ENCODE measurements around the gene METRN.

The METRN gene

DNA sequence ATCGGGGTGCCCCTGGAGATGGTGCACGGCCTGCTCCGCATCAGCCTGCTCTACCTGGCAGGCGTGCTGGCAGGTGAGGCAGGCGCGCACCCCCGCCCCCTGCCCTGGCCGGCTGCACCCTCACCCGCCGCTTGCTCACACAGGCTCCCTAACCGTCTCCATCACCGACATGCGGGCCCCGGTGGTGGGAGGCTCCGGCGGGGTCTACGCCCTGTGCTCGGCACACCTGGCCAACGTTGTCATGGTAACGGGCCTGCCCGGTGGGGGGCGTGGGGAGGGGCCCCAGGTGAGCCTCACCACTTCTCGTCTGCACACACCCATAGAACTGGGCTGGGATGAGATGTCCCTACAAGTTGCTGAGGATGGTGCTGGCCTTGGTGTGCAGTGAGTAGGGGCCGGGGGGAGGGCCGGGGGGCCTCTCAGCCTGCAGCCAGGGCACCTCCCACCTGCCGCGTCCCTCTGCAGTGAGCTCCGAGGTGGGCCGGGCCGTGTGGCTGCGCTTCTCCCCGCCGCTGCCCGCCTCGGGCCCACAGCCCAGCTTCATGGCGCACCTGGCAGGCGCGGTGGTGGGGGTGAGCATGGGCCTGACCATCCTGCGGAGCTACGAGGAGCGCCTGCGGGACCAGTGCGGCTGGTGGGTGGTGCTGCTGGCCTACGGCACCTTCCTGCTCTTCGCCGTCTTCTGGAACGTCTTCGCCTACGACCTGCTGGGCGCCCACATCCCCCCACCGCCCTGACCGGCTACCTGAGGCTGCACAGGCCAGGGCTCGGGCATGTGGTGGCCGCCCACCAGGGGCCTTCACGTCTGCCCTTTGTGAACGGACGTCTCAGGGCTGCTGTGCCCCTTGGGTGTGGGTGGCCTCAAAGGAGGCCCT, 37.4 kb upstream of the METRN start:
- no peak for DNase-seq (ENCODE audit: low read depth in 2 of 2)

DNA sequence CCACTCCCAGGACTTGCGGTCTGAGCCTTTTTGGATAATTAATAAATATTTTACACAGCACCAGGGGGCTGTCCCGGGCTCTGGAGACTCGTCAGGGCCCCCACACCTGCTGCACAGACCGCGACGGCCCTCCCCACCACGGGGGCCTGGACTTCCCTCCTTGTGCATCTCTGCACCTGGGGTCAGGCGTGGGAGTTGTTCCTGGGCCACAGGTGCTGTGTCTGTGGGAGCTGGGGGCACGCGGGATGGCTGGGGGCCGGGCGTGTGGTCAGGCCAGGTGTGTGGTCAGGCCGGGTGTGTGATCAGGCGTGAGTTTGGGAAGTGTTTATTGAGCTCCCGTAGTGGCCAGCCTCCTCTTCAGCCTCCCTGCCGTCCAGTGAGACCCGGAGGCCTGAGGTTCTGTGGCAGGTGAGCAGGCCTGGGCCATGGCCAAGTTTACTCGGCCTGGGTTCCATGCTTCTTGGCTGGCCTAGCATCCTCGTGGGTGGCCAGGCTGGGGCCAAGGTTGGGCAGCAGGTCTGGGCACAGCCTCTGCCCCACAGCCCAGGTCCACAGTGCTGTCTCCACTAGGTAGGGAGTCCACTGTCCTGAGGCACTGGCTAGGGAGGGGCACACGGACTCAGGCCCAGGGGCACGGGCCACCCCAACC, 36.6 kb upstream of the METRN start:
- no peak for DNase-seq (ENCODE audit: low read depth in 2 of 2)

DNA sequence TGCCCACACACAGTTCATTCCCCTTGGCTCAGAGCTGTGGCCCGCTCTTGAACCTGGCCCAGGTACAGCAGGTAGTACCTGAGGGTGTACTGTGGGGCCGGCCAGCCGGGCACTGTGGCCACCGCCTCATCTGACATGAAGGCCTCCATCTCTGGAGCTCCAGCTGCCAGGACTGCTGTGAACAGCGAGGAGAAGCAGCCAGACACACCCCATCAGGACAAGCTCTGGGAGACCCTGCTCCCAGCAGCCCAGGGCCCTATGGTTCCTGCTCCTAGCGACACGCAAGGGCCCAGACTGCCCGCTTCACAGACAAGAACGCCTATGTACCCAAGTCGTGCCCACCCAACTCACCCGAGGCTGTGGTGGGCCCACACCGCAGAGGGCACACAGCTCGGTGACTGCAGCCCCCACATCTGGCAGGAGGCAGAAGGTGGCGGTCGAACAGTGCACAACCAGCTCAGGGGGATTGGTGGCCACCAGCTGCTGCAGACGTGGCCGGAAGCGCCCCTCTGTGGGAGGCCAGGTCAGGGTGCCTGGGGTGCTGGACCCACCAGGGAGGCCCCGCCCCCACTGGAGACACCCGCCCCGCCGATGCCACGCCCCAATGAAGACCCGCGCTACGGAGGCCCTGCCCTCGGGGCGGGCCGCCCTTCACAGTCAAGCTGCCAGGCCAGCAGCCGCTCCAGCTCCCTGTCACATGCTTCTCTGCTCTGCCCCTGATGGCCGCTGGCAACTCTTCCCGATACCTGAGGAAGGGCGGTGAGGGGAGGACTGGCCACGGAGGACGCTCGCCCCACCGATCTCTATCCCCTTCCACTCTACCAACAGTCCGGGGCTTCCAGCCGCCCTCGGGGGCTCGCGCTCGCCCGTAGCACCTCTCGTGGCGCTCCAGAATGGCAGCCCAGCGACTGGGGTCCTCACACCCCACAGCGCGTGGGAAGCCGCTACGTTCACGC, 35.8 kb upstream of the METRN start:
- no peak for DNase-seq (ENCODE audit: low read depth in 2 of 2)

DNA sequence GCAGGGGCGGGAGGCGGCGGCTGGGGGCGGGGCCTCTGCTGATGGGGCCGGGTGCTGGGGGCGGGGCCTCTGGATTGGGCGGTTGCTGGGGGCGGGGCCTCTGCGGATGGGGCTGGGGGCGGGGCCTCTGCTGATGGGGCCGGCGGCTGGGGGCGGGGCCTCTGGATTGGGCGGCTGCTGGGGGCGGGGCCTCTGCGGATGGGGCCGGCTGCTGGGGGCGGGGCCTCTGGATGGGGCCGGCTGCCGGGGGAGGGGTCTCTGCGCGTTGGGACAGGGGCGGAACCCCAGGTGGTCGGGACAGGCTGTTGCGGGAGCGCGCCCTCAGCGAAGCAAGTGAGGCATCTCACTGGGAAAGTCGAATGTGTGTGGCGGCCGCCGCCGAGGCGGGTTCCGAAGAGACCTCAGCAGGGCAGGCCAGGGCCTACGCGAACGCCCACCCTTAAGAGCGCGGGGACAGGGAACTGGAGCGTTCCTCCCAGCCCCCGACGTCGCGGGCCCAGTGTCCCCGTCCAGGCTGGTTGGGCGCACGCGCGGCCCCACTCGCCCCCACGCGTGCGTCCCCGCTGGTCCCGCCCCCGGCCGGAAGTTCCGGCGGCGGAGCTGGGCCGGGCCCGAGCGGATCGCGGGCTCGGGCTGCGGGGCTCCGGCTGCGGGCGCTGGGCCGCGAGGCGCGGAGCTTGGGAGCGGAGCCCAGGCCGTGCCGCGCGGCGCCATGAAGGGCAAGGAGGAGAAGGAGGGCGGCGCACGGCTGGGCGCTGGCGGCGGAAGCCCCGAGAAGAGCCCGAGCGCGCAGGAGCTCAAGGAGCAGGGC, 34.9 kb upstream of the METRN start, which contains the start of gene STUB1:
Gene STUB1, plus strand, starts transcription at position 597 of the 811 bp plus-strand sequence. Its CDS starts 116 bp downstream, at position 713.
- peak; percentile 82 to 90 for DNase-seq (ENCODE audit: low read depth in 2 of 2)

DNA sequence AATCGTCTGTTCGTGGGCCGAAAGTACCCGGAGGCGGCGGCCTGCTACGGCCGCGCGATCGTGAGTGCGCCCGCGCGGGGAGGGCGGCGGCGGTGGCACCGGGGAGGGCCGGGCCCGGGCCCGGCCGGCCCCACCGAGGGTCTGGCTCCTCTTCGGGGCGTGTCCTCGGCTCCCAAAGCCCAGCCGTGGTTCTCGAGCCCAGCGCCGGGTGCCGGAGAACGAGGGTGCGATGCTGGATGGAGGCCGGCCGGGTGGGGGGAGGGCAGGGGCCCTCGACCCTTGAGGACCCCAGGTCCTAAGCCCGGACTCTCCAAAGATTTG, 34.3 kb upstream of the METRN start:
- no peak for DNase-seq (ENCODE audit: low read depth in 2 of 2)

DNA sequence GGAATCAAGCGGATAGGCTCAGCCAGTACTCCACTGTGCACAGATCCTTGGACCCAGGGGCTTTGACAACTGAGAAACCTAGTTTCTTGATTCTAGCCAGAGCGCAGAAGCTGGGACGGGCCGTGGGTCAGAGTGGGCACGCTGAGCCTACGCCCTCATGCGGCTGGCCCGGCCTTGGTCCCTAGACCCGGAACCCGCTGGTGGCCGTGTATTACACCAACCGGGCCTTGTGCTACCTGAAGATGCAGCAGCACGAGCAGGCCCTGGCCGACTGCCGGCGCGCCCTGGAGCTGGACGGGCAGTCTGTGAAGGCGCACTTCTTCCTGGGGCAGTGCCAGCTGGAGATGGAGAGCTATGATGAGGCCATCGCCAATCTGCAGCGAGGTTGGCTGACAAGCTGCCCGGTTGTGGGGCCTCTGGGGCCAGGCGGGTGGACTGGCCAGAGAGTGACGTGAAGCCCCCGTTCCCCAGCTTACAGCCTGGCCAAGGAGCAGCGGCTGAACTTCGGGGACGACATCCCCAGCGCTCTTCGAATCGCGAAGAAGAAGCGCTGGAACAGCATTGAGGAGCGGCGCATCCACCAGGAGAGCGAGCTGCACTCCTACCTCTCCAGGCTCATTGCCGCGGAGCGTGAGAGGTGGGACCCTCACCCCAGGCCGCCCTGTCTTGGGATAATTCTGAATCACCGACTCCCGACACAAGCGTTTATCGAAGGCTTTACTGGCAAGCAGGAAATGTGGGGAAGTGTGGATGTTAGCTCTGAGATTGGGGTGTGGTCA, 33.8 kb upstream of the METRN start:
- DNase-seq (ENCODE audit: low read depth in 2 of 2), result no peak

DNA sequence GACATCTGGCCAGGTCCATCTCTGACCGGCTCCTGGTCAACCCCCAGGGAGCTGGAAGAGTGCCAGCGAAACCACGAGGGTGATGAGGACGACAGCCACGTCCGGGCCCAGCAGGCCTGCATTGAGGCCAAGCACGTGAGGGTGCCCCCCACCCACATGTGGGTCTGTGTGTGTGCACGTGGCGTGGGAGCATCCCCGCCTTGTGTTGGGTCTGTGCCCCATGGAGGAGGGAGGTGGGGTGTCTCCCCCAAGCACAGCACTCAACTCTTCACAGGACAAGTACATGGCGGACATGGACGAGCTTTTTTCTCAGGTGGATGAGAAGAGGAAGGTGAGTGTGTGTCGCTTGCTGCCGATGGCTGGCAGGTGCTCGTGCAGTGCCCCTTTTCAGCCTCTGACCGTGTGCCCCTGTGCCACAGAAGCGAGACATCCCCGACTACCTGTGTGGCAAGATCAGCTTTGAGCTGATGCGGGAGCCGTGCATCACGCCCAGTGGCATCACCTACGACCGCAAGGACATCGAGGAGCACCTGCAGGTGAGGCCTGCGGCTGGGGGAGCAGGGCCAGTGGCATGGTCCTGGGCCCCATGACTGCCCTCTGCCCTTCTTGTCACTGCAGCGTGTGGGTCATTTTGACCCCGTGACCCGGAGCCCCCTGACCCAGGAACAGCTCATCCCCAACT, 33.0 kb upstream of the METRN start:
- no peak for DNase-seq (ENCODE audit: low read depth in 2 of 2)

DNA sequence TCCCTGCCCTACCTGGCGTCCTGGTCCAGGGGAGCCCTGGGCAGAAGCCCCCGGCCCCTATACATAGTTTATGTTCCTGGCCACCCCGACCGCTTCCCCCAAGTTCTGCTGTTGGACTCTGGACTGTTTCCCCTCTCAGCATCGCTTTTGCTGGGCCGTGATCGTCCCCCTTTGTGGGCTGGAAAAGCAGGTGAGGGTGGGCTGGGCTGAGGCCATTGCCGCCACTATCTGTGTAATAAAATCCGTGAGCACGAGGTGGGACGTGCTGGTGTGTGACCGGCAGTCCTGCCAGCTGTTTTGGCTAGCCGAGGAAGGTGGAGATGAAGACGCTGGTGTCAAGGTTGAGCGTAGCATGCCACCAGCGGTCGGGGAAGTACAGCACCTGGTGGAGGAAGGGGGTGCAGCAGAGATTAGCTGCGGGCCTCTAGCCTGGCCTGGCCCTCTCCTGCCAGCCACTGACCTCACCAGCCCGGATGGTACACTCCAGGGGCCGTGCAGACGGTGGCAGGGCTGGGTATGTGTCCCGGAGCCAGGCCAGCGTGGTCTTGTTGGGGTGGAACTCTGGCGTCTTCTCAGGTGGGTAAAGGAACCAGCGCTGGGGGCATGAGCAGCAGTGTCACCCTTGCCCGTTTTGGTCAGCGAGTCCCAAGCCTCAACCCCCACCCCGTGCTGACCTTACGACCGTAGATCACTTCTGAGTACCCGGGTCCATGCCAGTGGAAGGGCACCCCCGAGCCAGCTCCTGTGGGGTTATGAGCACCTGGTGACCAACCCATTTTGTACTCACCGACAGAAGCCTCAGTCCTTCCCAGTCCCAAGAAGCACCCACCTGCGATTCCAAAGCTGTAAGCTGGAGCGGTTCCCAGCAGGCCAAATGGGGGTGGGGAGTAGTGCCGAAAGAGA, 32.2 kb upstream of the METRN start:
- DNase-seq (ENCODE audit: low read depth in 2 of 2), result no peak

DNA sequence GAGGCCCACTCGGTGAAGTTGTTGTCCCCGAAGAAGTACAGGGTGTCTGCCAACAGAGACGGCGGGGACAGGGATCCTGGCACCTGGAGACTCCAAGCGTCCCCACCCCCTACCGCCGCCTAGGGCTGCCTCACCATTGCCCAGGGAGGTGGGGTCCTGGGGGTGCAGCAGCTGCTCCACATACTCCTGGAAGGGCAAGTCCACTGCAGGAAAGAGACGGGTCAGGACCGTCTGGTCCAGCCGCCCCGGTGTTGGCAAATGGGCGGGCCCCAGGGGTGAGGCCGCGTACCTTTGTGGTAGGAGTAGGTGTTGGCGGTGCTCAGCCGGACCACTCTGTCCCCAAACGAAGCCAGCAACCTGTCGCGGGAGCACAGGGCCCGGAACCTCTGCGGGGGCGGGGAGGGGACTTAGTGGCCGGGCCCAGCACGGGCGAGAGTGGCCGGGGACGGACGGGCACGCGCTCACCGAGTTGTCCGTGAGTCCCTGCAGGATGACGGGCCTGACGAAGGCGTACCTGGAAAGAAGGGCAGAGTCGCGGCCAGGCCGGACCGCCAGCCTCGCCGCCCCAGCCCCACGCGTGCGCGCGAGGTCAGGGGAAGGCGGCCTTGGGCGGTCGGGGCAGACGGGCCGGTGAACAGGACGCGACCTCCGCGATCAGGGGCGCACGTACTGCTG, 31.4 kb upstream of the METRN start:
- DNase-seq (ENCODE audit: low read depth in 2 of 2), result no peak

DNA sequence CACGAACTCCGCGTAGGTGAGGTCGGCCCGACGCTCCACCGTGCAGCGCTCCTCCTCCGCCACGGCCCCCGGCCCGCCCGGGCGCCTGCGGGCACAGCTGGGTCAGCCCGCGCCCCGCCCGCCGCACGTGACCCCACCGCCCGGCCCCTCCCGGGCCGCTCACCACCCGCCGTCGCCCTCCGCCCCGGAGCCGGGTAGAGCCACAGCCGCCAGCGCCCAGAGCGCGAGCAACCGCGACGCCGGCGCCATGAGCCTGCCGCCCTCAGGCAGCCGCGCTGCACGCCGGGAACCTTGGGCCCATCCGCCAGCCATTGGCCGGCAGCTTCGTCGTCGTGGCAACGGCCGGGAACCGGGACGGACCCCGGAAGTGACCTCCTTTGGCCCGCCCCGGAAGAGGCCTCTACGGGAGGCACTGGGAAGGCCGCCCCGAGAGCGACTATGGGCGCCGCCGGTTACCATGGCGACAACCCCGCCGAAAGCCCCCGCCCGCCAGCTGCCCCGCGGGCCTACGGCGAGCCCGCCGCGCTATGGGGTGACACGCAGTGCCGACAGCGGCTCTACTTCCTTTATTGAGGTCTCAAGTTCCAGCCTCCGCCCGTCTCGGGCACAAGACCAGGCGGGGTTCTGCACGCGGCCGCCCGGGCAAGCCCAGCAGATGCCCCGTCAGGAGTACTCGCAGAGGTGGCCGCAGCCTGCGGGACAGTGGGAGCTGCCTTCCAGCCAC, 30.7 kb upstream of the METRN start, which contains the start of gene JMJD8:
Gene JMJD8, minus strand, starts transcription at position 264 of the 724 bp plus-strand sequence. Its CDS starts 15 bp downstream, at position 249.
- peak; percentile 97 for DNase-seq (ENCODE audit: low read depth in 2 of 2)

DNA sequence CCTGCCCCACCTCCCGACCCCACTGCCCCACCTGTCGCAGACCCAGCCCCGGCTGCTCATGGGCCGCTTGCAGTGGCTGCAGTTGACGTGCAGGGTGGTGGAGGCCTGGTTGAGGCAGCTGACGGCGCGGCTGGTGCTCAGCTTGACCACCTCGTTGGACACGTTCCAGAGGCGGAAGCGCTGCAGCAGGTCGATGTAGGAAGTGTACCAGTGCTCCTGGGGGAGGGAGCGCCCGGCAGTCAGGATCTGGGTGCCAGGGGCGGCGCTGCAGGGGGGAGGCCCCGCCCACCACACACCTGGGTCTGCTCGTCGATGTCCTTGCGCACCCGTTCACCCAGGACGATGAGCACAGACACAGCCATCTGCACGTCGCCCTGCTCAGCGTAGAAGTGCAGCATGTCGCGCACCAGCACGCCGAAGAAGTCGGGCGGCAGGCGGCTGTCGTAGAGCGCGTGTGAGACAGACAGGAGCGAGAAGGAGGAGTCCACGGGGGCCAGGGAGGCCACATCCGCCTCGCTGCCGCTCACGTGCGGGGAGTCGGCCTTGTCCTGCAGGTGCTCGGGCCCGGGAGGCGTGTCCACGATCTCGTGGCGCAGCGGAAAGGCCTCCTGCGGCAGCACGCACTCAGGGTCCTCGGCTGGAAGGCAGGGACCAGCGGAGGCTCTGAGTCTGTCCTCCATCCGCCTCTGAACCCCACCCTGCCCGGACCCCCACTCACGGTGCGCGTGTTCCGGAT, 29.8 kb upstream of the METRN start:
- DNase-seq (ENCODE audit: low read depth in 2 of 2), result no peak

DNA sequence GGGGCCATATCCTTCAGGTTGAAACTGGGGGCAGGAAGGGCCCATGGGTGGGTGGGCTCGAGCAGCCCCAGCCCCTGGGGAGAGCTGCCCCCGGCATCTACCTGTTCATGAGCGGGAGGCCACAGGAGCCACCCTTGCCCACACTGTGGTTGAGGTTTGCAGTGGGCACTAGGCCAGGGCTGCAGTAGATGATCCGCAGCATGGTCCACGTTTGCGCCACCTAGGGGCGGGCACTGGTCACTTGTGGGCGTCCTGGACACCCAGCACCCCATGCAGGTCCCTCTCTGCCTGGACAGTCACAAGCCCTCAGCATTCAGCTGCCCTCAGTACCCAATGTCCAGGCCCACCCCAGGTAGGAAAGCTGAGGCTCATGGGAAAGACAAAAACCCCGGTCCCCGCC, 29.0 kb upstream of the METRN start:
- no peak for DNase-seq (ENCODE audit: low read depth in 2 of 2)

DNA sequence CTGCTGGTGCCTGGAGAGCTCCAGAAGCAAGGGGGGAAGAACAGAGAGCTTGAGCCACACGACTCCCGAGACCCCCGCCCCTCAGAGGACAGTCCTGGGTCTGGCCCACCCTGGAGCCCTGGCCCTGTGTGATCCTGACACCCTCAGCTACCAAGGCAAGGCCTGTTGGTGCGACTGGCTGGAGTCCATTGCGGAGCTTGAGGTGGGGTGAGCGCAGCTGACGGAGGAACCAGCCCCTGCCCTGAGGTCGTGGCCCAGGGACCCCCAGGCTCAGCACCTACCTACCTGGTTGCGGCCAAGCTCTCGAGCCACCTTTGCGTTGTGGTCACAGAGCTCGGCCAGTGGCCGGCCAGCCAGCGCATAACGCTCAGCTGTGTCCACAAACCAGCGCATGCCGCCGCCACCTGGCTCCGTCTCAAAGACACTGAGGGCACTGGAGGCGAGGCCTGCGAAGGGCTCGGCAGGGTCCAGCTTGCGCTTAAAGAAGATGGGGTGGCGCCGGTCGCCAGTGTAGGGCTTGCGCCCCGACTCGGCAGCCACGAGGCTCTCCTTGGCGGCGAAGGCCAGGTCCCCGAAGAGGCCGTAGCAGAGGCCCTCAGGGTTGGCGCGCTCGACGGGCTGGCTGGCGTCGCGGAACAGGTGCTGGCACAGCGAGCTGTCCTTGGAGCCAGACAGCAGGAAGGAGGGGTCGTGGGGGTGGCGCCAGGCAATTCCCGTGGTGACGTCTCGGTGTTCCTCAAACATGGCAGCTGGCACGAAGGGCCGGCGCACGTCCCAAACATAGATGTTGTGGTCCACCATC, 28.3 kb upstream of the METRN start:
- DNase-seq (ENCODE audit: low read depth in 2 of 2), result no peak

DNA sequence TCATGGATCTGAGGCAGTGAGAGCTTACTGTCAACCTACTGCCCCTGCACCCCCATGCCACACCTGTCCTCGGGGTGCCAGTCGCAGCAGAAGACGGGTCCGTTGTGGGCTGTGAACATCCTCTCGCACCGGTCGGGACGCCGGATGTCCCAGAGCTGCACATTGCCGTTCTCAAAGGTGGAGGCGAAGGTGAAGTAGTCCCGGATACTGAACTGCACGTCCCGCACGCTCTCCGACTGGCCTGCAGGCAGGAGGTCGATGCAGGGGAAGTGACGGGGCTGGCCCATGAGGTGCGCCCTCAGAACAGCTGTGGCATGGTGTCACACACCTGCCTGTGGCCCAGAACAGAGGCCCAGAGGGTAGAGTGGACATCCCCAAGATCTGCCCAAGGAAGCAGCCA, 27.4 kb upstream of the METRN start:
- DNase-seq (ENCODE audit: low read depth in 2 of 2), result no peak

DNA sequence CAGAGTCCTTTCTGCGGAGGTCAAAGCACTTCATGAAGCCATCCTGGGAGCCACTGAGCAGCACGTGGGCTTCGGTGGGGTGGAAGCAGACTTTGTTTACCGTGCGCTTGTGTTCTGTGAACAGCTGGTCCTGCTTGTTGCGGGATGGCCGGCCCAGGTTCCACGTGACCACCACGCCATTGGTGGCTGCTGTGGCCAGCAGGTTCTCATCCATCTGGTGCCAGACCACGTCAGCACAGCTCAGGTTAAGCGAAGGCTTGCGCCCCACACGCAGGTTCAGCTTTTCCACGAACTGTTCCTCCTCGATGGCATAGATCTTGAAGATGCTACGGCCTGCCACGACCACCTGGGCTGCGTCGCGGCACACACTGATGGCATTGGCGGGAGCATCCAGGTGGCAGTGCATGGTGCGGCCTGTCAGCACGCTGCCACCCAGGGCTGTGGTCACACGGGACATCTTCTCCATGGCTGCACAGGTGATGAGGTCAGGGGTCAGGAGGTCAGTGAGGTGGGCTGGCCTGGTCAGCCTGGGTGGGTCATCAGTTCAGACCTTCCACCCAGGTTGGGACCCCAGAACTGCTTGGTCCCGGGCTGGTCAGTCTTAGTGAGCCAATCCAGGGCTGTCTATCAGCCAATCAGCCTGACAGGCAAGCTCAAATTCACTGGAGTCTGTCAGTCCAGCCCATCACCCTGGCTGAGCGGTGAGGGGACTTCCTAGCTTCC, 25.6 kb upstream of the METRN start:
- DNase-seq (ENCODE audit: low read depth in 2 of 2), result no peak
